ENCODE data around the gene SRL. TPM values are rescaled to one million over a fixed set of nuclear protein-coding genes. Genes with fewer than 3 reads are reported as not detected.

Gene SRL
- total and polyA plus RNA-seq, 2 donors (not counting 1 experiment from before 2014, with no cell fraction given) = not detected

- H3K36me3 ChIP-seq (replicated peaks in 1 of 2; ENCODE audit: control extremely low read depth in 1 of 2, control insufficient read depth in 1 of 2, extremely low read depth in 1 of 2, insufficient read depth in 2 of 2, low read length in 1 of 2) = no peaks in the 10 kb centered on the region
- no peak overlapping the region for H3K27ac ChIP-seq (ENCODE audit: low read length in 2 of 2)
- Mint-ChIP-seq H3K4me1 (peaks cover 3% of the 10 kb centered on the region), H3K27ac (no peak overlapping the region), H3K27me3 (peaks cover 10% of the 10 kb centered on the region), H3K9me3 (ENCODE audit: insufficient read depth) (no peaks in the 10 kb centered on the region), H3K4me3 (no peak overlapping the region)
- H3K4me2 ChIP-seq (replicated peaks; ENCODE audit: low read depth, low read length, poor library complexity, severe bottlenecking) = no peak overlapping the region
- no peaks in the 10 kb centered on the region for H3K79me2 ChIP-seq (ENCODE audit: control insufficient read depth, insufficient read depth, low read length)
- TF ChIP-seq CTCF (IDR thresholded peaks at IDR 0.05) (no peak), EZH2 (IDR thresholded peaks at IDR 0.05; ENCODE audit: borderline replicate concordance, insufficient read depth, low read depth, low read length, poor library complexity, severe bottlenecking) (no peak)
- CTCF ChIA-PET = no interaction called here
- H3K4me1 ChIP-seq (ENCODE audit: control insufficient read depth in 2 of 2, insufficient read depth in 2 of 2, low read length in 2 of 2) = no peaks in the 10 kb centered on the region
- intact Hi-C loops (cut with micrococcal nuclease) = loop anchor here (5.0 kb wide), 1 partner anchor 200 kb away; no protein-coding TSS in a partner anchor
- H3K4me3 ChIP-seq (ENCODE audit: control extremely low read depth in 1 of 5, extremely low read depth in 1 of 5, insufficient read depth in 1 of 5, low read depth in 2 of 5, low read length in 4 of 5) = no peak overlapping the region
- POLR2A ChIA-PET = no interaction called here
- 96% methylated on average over 20 of the region's 21 CpGs for WGBS (ENCODE audit: insufficient coverage)
- peaks cover 0 to 3% (median 1%) of the 10 kb centered on the region in 4 experiments for H3K27me3 ChIP-seq (replicated peaks in 1 of 4; ENCODE audit: control extremely low read depth in 1 of 4, control insufficient read depth in 3 of 4, insufficient read depth in 4 of 4, low read length in 3 of 4)
- H4K20me1 ChIP-seq (ENCODE audit: control insufficient read depth, insufficient read depth, low read length, poor library complexity, severe bottlenecking) = no peaks in the 10 kb centered on the region
- DNase-seq (no peak), ATAC-seq (ENCODE audit: low read depth) (no peak)
- no peak overlapping the region for H2AFZ ChIP-seq (ENCODE audit: insufficient read depth, low read depth, low read length, poor library complexity, severe bottlenecking)
- no peaks in the 10 kb centered on the region for H3K9me3 ChIP-seq (ENCODE audit: control extremely low read depth in 1 of 3, control insufficient read depth in 2 of 3, insufficient read depth in 1 of 3, low read length in 2 of 3)
- no peak overlapping the region for H3K9ac ChIP-seq (ENCODE audit: low read length)
These were observed 39.1 kb downstream of the SRL start for GRCh38 chr16:4202615-4203345.

- Mint-ChIP-seq H3K4me1 (peaks cover 3% of the 10 kb centered on the region), H3K27me3 (peaks cover 7% of the 10 kb centered on the region), H3K4me3 (no peak overlapping the region), H3K9me3 (ENCODE audit: insufficient read depth) (no peaks in the 10 kb centered on the region), H3K27ac (no peak overlapping the region)
- ChIA-PET CTCF (interaction anchor here (0.7 to 1.5 kb wide), 5 partner anchors 127 to 811 kb away, joined by 3 to 7 read pairs (median 4); no protein-coding TSS in a partner anchor), POLR2A (no interaction called here)
- 83% methylated on average over 1 of the region's 1 CpG for WGBS (ENCODE audit: insufficient coverage)
- TF ChIP-seq EZH2 (IDR thresholded peaks at IDR 0.05; ENCODE audit: borderline replicate concordance, insufficient read depth, low read depth, low read length, poor library complexity, severe bottlenecking) = no peak
- no peak for TF ChIP-seq CTCF (IDR thresholded peaks at IDR 0.05)
- no peak overlapping the region for H2AFZ ChIP-seq (ENCODE audit: insufficient read depth, low read depth, low read length, poor library complexity, severe bottlenecking)
- no peaks in the 10 kb centered on the region for H3K79me2 ChIP-seq (ENCODE audit: control insufficient read depth, insufficient read depth, low read length)
- H3K27me3 ChIP-seq (replicated peaks in 1 of 4; ENCODE audit: control extremely low read depth in 1 of 4, control insufficient read depth in 3 of 4, insufficient read depth in 4 of 4, low read length in 3 of 4) = no peaks in the 10 kb centered on the region
- no peak for ATAC-seq (ENCODE audit: low read depth)
- H3K4me1 ChIP-seq (ENCODE audit: control insufficient read depth in 2 of 2, insufficient read depth in 2 of 2, low read length in 2 of 2) = no peaks in the 10 kb centered on the region
- no peaks in the 10 kb centered on the region for H3K9me3 ChIP-seq (ENCODE audit: control extremely low read depth in 1 of 3, control insufficient read depth in 2 of 3, insufficient read depth in 1 of 3, low read length in 2 of 3)
- H3K36me3 ChIP-seq (replicated peaks in 1 of 2; ENCODE audit: control extremely low read depth in 1 of 2, control insufficient read depth in 1 of 2, extremely low read depth in 1 of 2, insufficient read depth in 2 of 2, low read length in 1 of 2) = no peaks in the 10 kb centered on the region
- no peak overlapping the region for H3K4me3 ChIP-seq (ENCODE audit: control extremely low read depth in 1 of 5, extremely low read depth in 1 of 5, insufficient read depth in 1 of 5, low read depth in 2 of 5, low read length in 4 of 5)
- intact Hi-C loops (cut with micrococcal nuclease) = loop anchor here (5.0 kb wide), 1 partner anchor 202 kb away; no protein-coding TSS in a partner anchor
- H3K9ac ChIP-seq (ENCODE audit: low read length) = no peak overlapping the region
- no peak overlapping the region for H3K27ac ChIP-seq (ENCODE audit: low read length in 2 of 2)
- DNase-seq = no peak
- no peaks in the 10 kb centered on the region for H4K20me1 ChIP-seq (ENCODE audit: control insufficient read depth, insufficient read depth, low read length, poor library complexity, severe bottlenecking)
- no peak overlapping the region for H3K4me2 ChIP-seq (replicated peaks; ENCODE audit: low read depth, low read length, poor library complexity, severe bottlenecking)
These were observed 41.1 kb downstream of the SRL start for GRCh38 chr16:4200781-4201137.
